Activated CD4-positive, alpha-beta memory T cell treated with anti-CD3 and anti-CD28 coated beads, Interleukin-2, amount 10 ng/mL, durations not matched to agents 7 days and 5 days (primary cell): ENCODE data around the gene RNF181. TPM values are rescaled to one million over a fixed set of nuclear protein-coding genes. Genes with fewer than 3 reads are reported as not detected.

Experiments
- CTCF ChIA-PET: fragments of 350-600 bp; sonication (Branson Sonifier 250); formaldehyde crosslinking; loops from one replicate; lab custom pipeline; 2021; ENCODE audit warnings: antibody characterized with exemption, inconsistent platforms; lab: Charles Lee
- POLR2A ChIA-PET: fragments of 350-600 bp; sonication (Branson Sonifier 250); formaldehyde crosslinking; loops from one replicate; lab custom pipeline; 2021; ENCODE audit warnings: antibody characterized with exemption; lab: Charles Lee
- DNase-seq: peaks from one replicate; pipeline ENCODE4 v3.0.0-alpha.2; 2020
- H3K27ac Mint-ChIP-seq: one replicate; pipeline ENCODE4 v1.8.0; 2021; ENCODE audit warnings: mild to moderate bottlenecking, mixed read lengths
- H3K27me3 Mint-ChIP-seq: one replicate; pipeline ENCODE4 v1.8.0; 2021; ENCODE audit warnings: mixed read lengths
- H3K36me3 Mint-ChIP-seq: one replicate; pipeline ENCODE4 v1.8.0; 2021; ENCODE audit warnings: low read depth, mixed read lengths
- H3K4me1 Mint-ChIP-seq: one replicate; pipeline ENCODE4 v1.8.0; 2021; ENCODE audit warnings: mixed read lengths
- H3K4me3 Mint-ChIP-seq: one replicate; pipeline ENCODE4 v1.8.0; 2021; ENCODE audit warnings: mild to moderate bottlenecking, mixed read lengths
- H3K9me3 Mint-ChIP-seq: one replicate; pipeline ENCODE4 v1.8.0; 2021; ENCODE audit warnings: mixed read lengths
- total RNA-seq, 2 experiments: library from RNA; stranded (reverse); gene quantifications; one replicate each; pipeline ENCODE4 v1.2.3, GENCODE V29; 2021

RNF181 gene
- total RNA-seq, 2 experiments from 2014 or later: 117 to 121 TPM

DNA sequence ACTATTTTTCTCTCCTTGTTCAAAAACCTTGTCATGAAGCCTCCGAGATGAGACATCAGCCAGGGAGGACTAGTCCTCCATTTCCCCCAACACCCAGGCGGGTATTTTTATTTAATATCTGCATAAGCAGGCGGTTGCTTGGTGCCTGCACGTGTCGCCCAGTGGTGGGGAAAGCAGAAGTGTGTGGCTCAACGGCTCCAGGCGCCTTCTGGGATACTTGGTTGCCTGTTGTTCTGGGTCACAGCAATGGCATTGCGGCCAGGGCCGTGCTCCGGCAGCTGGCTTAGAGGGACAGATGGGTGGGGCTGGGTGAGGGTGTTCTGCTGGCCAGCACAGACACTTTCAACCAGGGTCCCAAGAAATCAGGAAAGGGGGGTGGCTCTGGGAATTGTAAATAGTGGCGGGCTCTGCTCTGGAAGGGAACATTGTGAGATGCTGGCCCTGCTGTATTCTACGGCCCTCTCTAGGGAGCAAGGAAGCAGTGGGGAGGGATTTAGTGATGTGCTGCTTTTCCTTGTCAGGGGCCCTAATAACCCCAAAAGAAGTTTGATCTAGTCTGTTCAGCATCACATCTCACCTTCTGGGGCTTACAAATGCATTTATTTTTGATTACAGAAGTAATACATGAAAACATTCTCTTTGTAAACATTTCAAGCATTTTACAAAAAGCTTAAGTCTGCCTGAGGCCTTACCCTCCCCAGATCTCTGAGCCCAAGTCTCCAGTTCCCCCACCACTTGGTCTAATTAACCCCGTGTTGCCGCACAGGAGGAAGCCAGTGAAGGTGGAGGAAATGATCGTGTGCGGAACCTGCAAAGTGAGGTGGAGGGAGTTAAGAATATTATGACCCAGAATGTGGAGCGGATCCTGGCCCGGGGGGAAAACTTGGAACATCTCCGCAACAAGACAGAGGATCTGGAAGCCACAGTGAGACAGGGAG, 17.0 kb upstream of the RNF181 start:
- CTCF ChIA-PET: interaction anchor here (1.2 to 1.8 kb wide), 4 partner anchors 9 to 59 kb away, joined by 3 to 6 read pairs (median 4); no protein-coding TSS in a partner anchor
- H3K9me3 Mint-ChIP-seq: no peaks in the 10 kb centered on the region
- peaks cover 39% of the 10 kb centered on the region for H3K36me3 Mint-ChIP-seq
- H3K4me1 Mint-ChIP-seq: peaks cover 42% of the 10 kb centered on the region
- peak overlapping the region; percentile 68 for H3K27ac Mint-ChIP-seq
- POLR2A ChIA-PET: interaction anchor here (0.6 to 4.9 kb wide), 20 partner anchors 9 to 225 kb away, joined by 3 to 38 read pairs (median 4); partner anchors contain the start of genes C2orf68, ELMOD3, GGCX and MAT2A
- peak; percentile 35 for DNase-seq
- peak overlapping the region; percentile 97 for H3K4me3 Mint-ChIP-seq
- no peaks in the 10 kb centered on the region for H3K27me3 Mint-ChIP-seq

DNA sequence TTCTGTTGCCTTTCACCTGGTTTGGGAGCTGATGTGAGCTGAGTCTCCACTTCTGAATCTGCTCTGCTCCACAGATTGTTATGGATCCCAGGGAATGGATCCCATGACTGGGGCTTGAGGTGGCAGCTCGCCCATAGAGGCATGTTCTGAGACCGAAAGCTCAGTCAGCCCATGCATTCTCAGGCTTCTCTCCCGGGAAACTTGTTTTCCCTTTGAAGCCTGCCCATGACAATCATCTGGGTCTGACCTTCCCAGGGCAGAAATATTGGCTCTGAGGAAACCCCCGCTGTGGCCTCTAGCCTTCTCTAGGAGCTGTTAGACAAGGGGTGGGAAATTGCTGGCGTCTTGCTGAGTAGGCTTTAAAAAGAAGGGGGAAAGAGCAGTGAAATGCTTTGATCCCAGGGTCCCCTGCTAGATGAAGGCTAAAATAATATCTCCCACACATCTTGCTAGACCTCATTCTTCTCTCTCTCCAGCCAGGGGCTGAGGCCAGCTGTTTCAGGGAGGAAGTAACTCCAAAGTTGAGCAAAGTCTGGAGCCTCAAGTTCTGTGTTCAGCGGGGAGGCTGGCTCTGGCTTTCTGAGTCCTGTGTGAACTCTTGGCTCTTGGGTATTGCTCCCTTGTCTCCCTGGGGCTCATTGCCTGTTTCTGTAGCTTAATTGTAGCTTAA, 16.1 kb upstream of the RNF181 start:
- no peak for DNase-seq
- H3K4me1 Mint-ChIP-seq: peaks cover 48% of the 10 kb centered on the region
- H3K4me3 Mint-ChIP-seq: peak overlapping the region; percentile 97
- ChIA-PET CTCF (no interaction called here), POLR2A (interaction anchor here (0.6 to 4.9 kb wide), 9 partner anchors 8 to 173 kb away, joined by 3 to 38 read pairs (median 6); partner anchors contain the start of genes GGCX, MAT2A, RNF181 and SH2D6)
- H3K27ac Mint-ChIP-seq: peak overlapping the region; percentile 68
- H3K9me3 Mint-ChIP-seq: no peaks in the 10 kb centered on the region
- peaks cover 44% of the 10 kb centered on the region for H3K36me3 Mint-ChIP-seq
- H3K27me3 Mint-ChIP-seq: no peaks in the 10 kb centered on the region

GRCh38 chr2:85580206-85580605, 15.3 kb upstream of the RNF181 start:
- no peak overlapping the region for H3K27ac Mint-ChIP-seq

GRCh38 chr2:85582492-85582891, 13.1 kb upstream of the RNF181 start:
- H3K27me3 Mint-ChIP-seq: no peaks in the 10 kb centered on the region
- peaks cover 66% of the 10 kb centered on the region for H3K4me1 Mint-ChIP-seq
- POLR2A ChIA-PET: no interaction called here
- no peaks in the 10 kb centered on the region for H3K9me3 Mint-ChIP-seq
- no peak for DNase-seq
- CTCF ChIA-PET: no interaction called here
- H3K4me3 Mint-ChIP-seq: no peak overlapping the region
- H3K36me3 Mint-ChIP-seq: peaks cover 47% of the 10 kb centered on the region
- peak overlapping the region; percentile 14 for H3K27ac Mint-ChIP-seq

More at GRCh38 chr2:85580206-85580605, 15.3 kb upstream of the RNF181 start:
- no peak for DNase-seq
- Mint-ChIP-seq H3K9me3 (no peaks in the 10 kb centered on the region), H3K4me1 (peaks cover 52% of the 10 kb centered on the region), H3K36me3 (peaks cover 46% of the 10 kb centered on the region), H3K27me3 (no peaks in the 10 kb centered on the region), H3K4me3 (no peak overlapping the region)
- POLR2A ChIA-PET: interaction anchor here (3.5 to 4.9 kb wide), 2 partner anchors 15 to 41 kb away, joined by 28 to 38 read pairs; partner anchors contain the start of genes MAT2A and RNF181
- CTCF ChIA-PET: no interaction called here

GRCh38 chr2:85583667-85584353, 11.7 kb upstream of the RNF181 start:
- Mint-ChIP-seq H3K27me3 (no peaks in the 10 kb centered on the region), H3K27ac (peak overlapping the region; percentile 88), H3K4me1 (peaks cover 66% of the 10 kb centered on the region), H3K4me3 (peak overlapping the region; percentile 91), H3K9me3 (no peaks in the 10 kb centered on the region), H3K36me3 (peaks cover 42% of the 10 kb centered on the region)
- POLR2A ChIA-PET: interaction anchor here (0.9 to 3.1 kb wide), 8 partner anchors 9 to 257 kb away, joined by 3 to 40 read pairs (median 10); partner anchors contain the start of genes C2orf68, GGCX, MAT2A and RNF181
- peak; percentile 50 for DNase-seq
- CTCF ChIA-PET: no interaction called here

DNA sequence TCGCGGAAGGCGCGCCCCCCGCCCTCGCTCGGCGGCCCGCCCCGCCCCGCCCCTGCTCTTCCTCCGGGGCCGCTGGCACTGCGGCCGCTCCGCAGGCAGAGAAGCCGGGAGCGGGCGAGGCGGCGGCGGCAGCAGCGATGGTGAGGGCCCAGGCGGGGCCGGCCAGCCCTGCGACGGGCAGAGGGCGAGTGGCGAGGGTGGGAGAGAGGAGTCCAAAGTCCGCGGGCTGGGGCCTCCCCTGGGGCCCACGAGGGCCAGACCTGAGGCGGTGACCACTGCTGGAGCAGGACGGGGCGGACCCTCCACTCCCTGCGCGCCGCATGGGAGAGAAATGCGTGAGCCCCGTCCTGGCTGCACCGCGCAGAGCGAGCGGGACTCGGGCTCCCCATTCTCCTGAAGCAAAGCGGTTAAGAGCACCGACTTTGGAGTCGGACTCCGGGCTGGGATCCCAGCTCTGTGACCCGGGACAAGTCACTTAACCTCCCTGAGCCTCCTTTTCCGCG, 11.1 kb upstream of the RNF181 start, which contains the start of gene VAMP5:
Gene VAMP5 (plus strand): TSS at position 78 of the 503 bp plus-strand sequence. CDS start 60 bp downstream, at position 138.
- Mint-ChIP-seq H3K4me3 (peak within 1 kb of the TSS; percentile 91), H3K36me3 (peaks cover 38% of the 10 kb centered on the region), H3K27me3 (no peaks in the 10 kb centered on the region), H3K27ac (peak within 1 kb of the TSS; percentile 89), H3K4me1 (peaks cover 61% of the 10 kb centered on the region), H3K9me3 (no peaks in the 10 kb centered on the region)
- DNase-seq: peak; percentile 29
- POLR2A ChIA-PET: interaction anchor here (1.3 to 3.1 kb wide), 6 partner anchors 11 to 613 kb away, joined by 3 to 40 read pairs (median 12); partner anchors contain the start of genes C2orf68, GGCX, MAT2A and RNF181
- CTCF ChIA-PET: no interaction called here

GRCh38 chr2:85584857-85585780, 10.4 kb upstream of the RNF181 start:
- POLR2A ChIA-PET: interaction anchor here (0.9 to 3.1 kb wide), 11 partner anchors 10 to 612 kb away, joined by 3 to 40 read pairs (median 4); partner anchors contain the start of genes C2orf68, ELMOD3, GGCX and MAT2A
- Mint-ChIP-seq H3K27me3 (no peaks in the 10 kb centered on the region), H3K4me3 (peak overlapping the region; percentile 91), H3K36me3 (peaks cover 36% of the 10 kb centered on the region), H3K9me3 (no peaks in the 10 kb centered on the region), H3K27ac (peak overlapping the region; percentile 89), H3K4me1 (peaks cover 58% of the 10 kb centered on the region)
- peak; percentile 29 for DNase-seq
- CTCF ChIA-PET: interaction anchor here (1.3 to 1.4 kb wide), 2 partner anchors 11 to 46 kb away, joined by 3 to 5 read pairs; partner anchors contain the start of gene MAT2A

GRCh38 chr2:85585781-85586105, 9.8 kb upstream of the RNF181 start:
- ChIA-PET CTCF (interaction anchor here (1.3 to 1.4 kb wide), 2 partner anchors 11 to 47 kb away, joined by 3 to 5 read pairs; partner anchors contain the start of gene MAT2A), POLR2A (interaction anchor here (0.9 to 3.1 kb wide), 11 partner anchors 10 to 612 kb away, joined by 3 to 40 read pairs (median 4); partner anchors contain the start of genes ELMOD3, GGCX, MAT2A and RETSAT)
- no peaks in the 10 kb centered on the region for H3K27me3 Mint-ChIP-seq
- peaks cover 34% of the 10 kb centered on the region for H3K36me3 Mint-ChIP-seq
- H3K9me3 Mint-ChIP-seq: no peaks in the 10 kb centered on the region
- DNase-seq: no peak
- peaks cover 57% of the 10 kb centered on the region for H3K4me1 Mint-ChIP-seq
- peak overlapping the region; percentile 89 for H3K27ac Mint-ChIP-seq
- peak overlapping the region; percentile 91 for H3K4me3 Mint-ChIP-seq

- peaks cover 21% of the 10 kb centered on the region for H3K36me3 Mint-ChIP-seq
- no peak for DNase-seq
- peaks cover 47% of the 10 kb centered on the region for H3K4me1 Mint-ChIP-seq
- no peaks in the 10 kb centered on the region for H3K27me3 Mint-ChIP-seq
- CTCF ChIA-PET: interaction anchor here (2.0 kb wide), 1 partner anchor 21 kb away, joined by 4 read pairs; no protein-coding TSS in a partner anchor
- peak overlapping the region; percentile 2 for H3K27ac Mint-ChIP-seq
- H3K4me3 Mint-ChIP-seq: no peak overlapping the region
- POLR2A ChIA-PET: interaction anchor here (0.9 to 1.6 kb wide), 3 partner anchors 17 to 261 kb away, joined by 3 to 5 read pairs (median 3); partner anchors contain the start of gene TGOLN2
- H3K9me3 Mint-ChIP-seq: no peaks in the 10 kb centered on the region
Measured at GRCh38 chr2:85588236-85588635, 7.3 kb upstream of the RNF181 start.

DNA sequence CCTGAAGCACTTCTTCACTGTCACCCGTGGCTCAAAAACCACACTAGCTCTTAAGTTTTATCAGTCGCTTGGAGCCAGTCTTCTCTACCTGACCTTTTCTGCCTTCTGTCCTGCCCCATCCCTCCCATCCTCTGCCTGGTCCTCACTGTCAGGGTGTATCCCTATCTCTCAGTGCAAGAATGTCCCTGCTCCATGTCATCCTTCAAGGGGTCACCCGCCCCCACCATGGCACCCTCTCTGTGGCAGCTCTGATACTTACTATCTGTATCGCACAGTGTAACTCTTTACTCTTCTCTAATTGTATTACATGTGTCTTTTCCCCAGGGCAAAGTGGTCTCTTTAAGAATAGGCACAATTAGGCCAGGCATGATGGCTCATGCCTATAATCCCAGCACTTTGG, 6.9 kb upstream of the RNF181 start:
- H3K36me3 Mint-ChIP-seq: peaks cover 19% of the 10 kb centered on the region

More for the DNA sequence above, 6.9 kb upstream of the RNF181 start:
- no peak for DNase-seq
- Mint-ChIP-seq H3K9me3 (no peaks in the 10 kb centered on the region), H3K4me3 (no peak overlapping the region), H3K27ac (peak overlapping the region; percentile 2), H3K27me3 (no peaks in the 10 kb centered on the region), H3K4me1 (peaks cover 45% of the 10 kb centered on the region)
- POLR2A ChIA-PET: interaction anchor here (1.0 kb wide), 1 partner anchor 12 kb away, joined by 5 read pairs; no protein-coding TSS in a partner anchor
- CTCF ChIA-PET: interaction anchor here (2.0 kb wide), 1 partner anchor 21 kb away, joined by 4 read pairs; no protein-coding TSS in a partner anchor
